ENCODE data around the gene FAIM2. TPM values are rescaled to one million over a fixed set of nuclear protein-coding genes. Genes with fewer than 3 reads are reported as not detected.

The FAIM2 gene
- total RNA-seq, 2 donors from 2014 or later = 0.39 to 0.67 TPM

GRCh38 chr12:49920241-49920914 lies 16.7 kb upstream of the FAIM2 start:
- H3K4me3 Mint-ChIP-seq = no peak overlapping the region
- DNase-seq (no peak), ATAC-seq (replicated peaks in 1 of 2) (no peak)
- H3K9me3 Mint-ChIP-seq = no peaks in the 10 kb centered on the region
- no peaks in the 10 kb centered on the region for H3K36me3 Mint-ChIP-seq (ENCODE audit: insufficient read depth in 2 of 2)
- no peak overlapping the region for H3K27ac Mint-ChIP-seq
- H3K4me1 Mint-ChIP-seq (ENCODE audit: low read depth) = no peaks in the 10 kb centered on the region
- no peaks in the 10 kb centered on the region for H3K27me3 Mint-ChIP-seq (ENCODE audit: low read depth)

- DNase-seq (no peak), ATAC-seq (replicated peaks in 1 of 2) (no peak)
- no peaks in the 10 kb centered on the region for H3K4me1 Mint-ChIP-seq (ENCODE audit: low read depth)
- no peaks in the 10 kb centered on the region for H3K27me3 Mint-ChIP-seq (ENCODE audit: low read depth)
- no peaks in the 10 kb centered on the region for H3K36me3 Mint-ChIP-seq (ENCODE audit: insufficient read depth in 2 of 2)
- no peaks in the 10 kb centered on the region for H3K9me3 Mint-ChIP-seq
- H3K4me3 Mint-ChIP-seq = no peak overlapping the region
- no peak overlapping the region for H3K27ac Mint-ChIP-seq
Observed at GRCh38 chr12:49917788-49918173, 14.1 kb upstream of the FAIM2 start.

GRCh38 chr12:49917166-49917787 lies 13.6 kb upstream of the FAIM2 start:
- H3K36me3 Mint-ChIP-seq (ENCODE audit: insufficient read depth in 2 of 2) = no peaks in the 10 kb centered on the region
- H3K9me3 Mint-ChIP-seq = no peaks in the 10 kb centered on the region
- no peaks in the 10 kb centered on the region for H3K27me3 Mint-ChIP-seq (ENCODE audit: low read depth)
- DNase-seq (no peak), ATAC-seq (replicated peaks in 1 of 2) (no peak)
- H3K4me3 Mint-ChIP-seq = no peak overlapping the region
- H3K27ac Mint-ChIP-seq = no peak overlapping the region
- no peaks in the 10 kb centered on the region for H3K4me1 Mint-ChIP-seq (ENCODE audit: low read depth)

- DNase-seq (no peak), ATAC-seq (replicated peaks in 1 of 2) (no peak)
- no peaks in the 10 kb centered on the region for H3K4me1 Mint-ChIP-seq (ENCODE audit: low read depth)
- no peaks in the 10 kb centered on the region for H3K9me3 Mint-ChIP-seq
- no peak overlapping the region for H3K4me3 Mint-ChIP-seq
- H3K27ac Mint-ChIP-seq = no peak overlapping the region
- H3K36me3 Mint-ChIP-seq (ENCODE audit: insufficient read depth in 2 of 2) = no peaks in the 10 kb centered on the region
- H3K27me3 Mint-ChIP-seq (ENCODE audit: low read depth) = no peaks in the 10 kb centered on the region
Observed at GRCh38 chr12:49916129-49916919, 12.6 kb upstream of the FAIM2 start.

- Mint-ChIP-seq H3K27me3 (ENCODE audit: low read depth) (peaks cover under 1% of the 10 kb centered on the region), H3K4me3 (no peak overlapping the region), H3K4me1 (ENCODE audit: low read depth) (no peaks in the 10 kb centered on the region), H3K9me3 (no peaks in the 10 kb centered on the region), H3K27ac (no peak overlapping the region), H3K36me3 (ENCODE audit: insufficient read depth in 2 of 2) (no peaks in the 10 kb centered on the region)
- DNase-seq (no peak), ATAC-seq (replicated peaks in 1 of 2) (no peak)
Observed at GRCh38 chr12:49912345-49913255, 8.9 kb upstream of the FAIM2 start.

- Mint-ChIP-seq H3K27me3 (ENCODE audit: low read depth) (peaks cover 10% of the 10 kb centered on the region), H3K36me3 (ENCODE audit: insufficient read depth in 2 of 2) (no peaks in the 10 kb centered on the region), H3K4me3 (no peak overlapping the region), H3K27ac (no peak overlapping the region), H3K4me1 (ENCODE audit: low read depth) (no peaks in the 10 kb centered on the region), H3K9me3 (no peaks in the 10 kb centered on the region)
- no peak for DNase-seq
- no peak for ATAC-seq (replicated peaks in 1 of 2)
Observed at GRCh38 chr12:49911213-49911605, 7.5 kb upstream of the FAIM2 start.

GRCh38 chr12:49910331-49911212 lies 6.9 kb upstream of the FAIM2 start:
- no peaks in the 10 kb centered on the region for H3K36me3 Mint-ChIP-seq (ENCODE audit: insufficient read depth in 2 of 2)
- DNase-seq (no peak), ATAC-seq (replicated peaks in 1 of 2) (no peak)
- no peak overlapping the region for H3K27ac Mint-ChIP-seq
- H3K9me3 Mint-ChIP-seq = no peaks in the 10 kb centered on the region
- H3K4me1 Mint-ChIP-seq (ENCODE audit: low read depth) = no peaks in the 10 kb centered on the region
- H3K27me3 Mint-ChIP-seq (ENCODE audit: low read depth) = peaks cover 16% of the 10 kb centered on the region
- no peak overlapping the region for H3K4me3 Mint-ChIP-seq

GRCh38 chr12:49909826-49910225 lies 6.1 kb upstream of the FAIM2 start:
- no peaks in the 10 kb centered on the region for H3K4me1 Mint-ChIP-seq (ENCODE audit: low read depth)
- peak in 1 of 2 donors; percentile 10 for DNase-seq
- H3K9me3 Mint-ChIP-seq = no peaks in the 10 kb centered on the region
- peak in 1 of 2 donors; percentile 41 for ATAC-seq (replicated peaks in 1 of 2)
- H3K27me3 Mint-ChIP-seq (ENCODE audit: low read depth) = peaks cover 19% of the 10 kb centered on the region
- no peak overlapping the region for H3K27ac Mint-ChIP-seq
- no peaks in the 10 kb centered on the region for H3K36me3 Mint-ChIP-seq (ENCODE audit: insufficient read depth in 2 of 2)
- H3K4me3 Mint-ChIP-seq = no peak overlapping the region

- ATAC-seq (replicated peaks in 1 of 2) (no peak), DNase-seq (no peak)
- Mint-ChIP-seq H3K4me3 (no peak overlapping the region), H3K9me3 (no peaks in the 10 kb centered on the region), H3K27me3 (ENCODE audit: low read depth) (peaks cover 24% of the 10 kb centered on the region), H3K36me3 (ENCODE audit: insufficient read depth in 2 of 2) (no peaks in the 10 kb centered on the region), H3K27ac (no peak overlapping the region), H3K4me1 (ENCODE audit: low read depth) (peaks cover 4% of the 10 kb centered on the region)
Observed at GRCh38 chr12:49909356-49909755, 5.7 kb upstream of the FAIM2 start.

- no peak for DNase-seq
- Mint-ChIP-seq H3K36me3 (ENCODE audit: insufficient read depth in 2 of 2) (no peaks in the 10 kb centered on the region), H3K9me3 (no peaks in the 10 kb centered on the region), H3K4me1 (ENCODE audit: low read depth) (peaks cover 7% of the 10 kb centered on the region), H3K27ac (no peak overlapping the region), H3K4me3 (no peak overlapping the region), H3K27me3 (ENCODE audit: low read depth) (peaks cover 35% of the 10 kb centered on the region)
- no peak for ATAC-seq (replicated peaks in 1 of 2)
Observed at GRCh38 chr12:49907352-49907751, 3.7 kb upstream of the FAIM2 start.

- peaks cover 7% of the 10 kb centered on the region for H3K4me1 Mint-ChIP-seq (ENCODE audit: low read depth)
- peak overlapping the region in 1 of 2 donors; percentile 9 for H3K4me3 Mint-ChIP-seq
- DNase-seq (no peak), ATAC-seq (replicated peaks in 1 of 2) (no peak)
- no peak overlapping the region for H3K27ac Mint-ChIP-seq
- no peaks in the 10 kb centered on the region for H3K36me3 Mint-ChIP-seq (ENCODE audit: insufficient read depth in 2 of 2)
- H3K27me3 Mint-ChIP-seq (ENCODE audit: low read depth) = peaks cover 42% of the 10 kb centered on the region
- H3K9me3 Mint-ChIP-seq = no peaks in the 10 kb centered on the region
Observed at GRCh38 chr12:49905718-49906314, 2.1 kb upstream of the FAIM2 start.

GRCh38 chr12:49904601-49905000 lies 901 bp upstream of the FAIM2 start:
- H3K27me3 Mint-ChIP-seq (ENCODE audit: low read depth) = peaks cover 42% of the 10 kb centered on the region
- no peaks in the 10 kb centered on the region for H3K9me3 Mint-ChIP-seq
- H3K4me3 Mint-ChIP-seq = peak overlapping the region; percentile 78 to 82
- no peak for DNase-seq
- no peak overlapping the region for H3K27ac Mint-ChIP-seq
- no peak for ATAC-seq (replicated peaks in 1 of 2)
- peaks cover 7% of the 10 kb centered on the region for H3K4me1 Mint-ChIP-seq (ENCODE audit: low read depth)
- H3K36me3 Mint-ChIP-seq (ENCODE audit: insufficient read depth in 2 of 2) = no peaks in the 10 kb centered on the region

Measured in activated T-cell treated with anti-CD3 and anti-CD28 coated beads, Interleukin-2, amount 50 U/mL, for 72 hours (primary cell).